GM23338 (cell line): ENCODE results near the gene AKIP1. TPM values are rescaled to one million over a fixed set of nuclear protein-coding genes. Genes with fewer than 3 reads are reported as not detected.

Source experiments
- ATAC-seq: fragments of 200-7000 bp; cut with Tn5 transposase; 3 replicates; pipeline ENCODE4 v1.9.1; 2020
- DNase-seq: peaks from one replicate; pipeline ENCODE4 v3.0.0-alpha.2; 2015; ENCODE audit warnings: low spot score
- H2AFZ ChIP-seq: fragments of 200-600 bp; sonication (generic); 2 replicates; pipeline ENCODE4 v1.8.0; 2016; ENCODE audit warnings: antibody characterized with exemption, mild to moderate bottlenecking, moderate library complexity
- H3F3A ChIP-seq: fragments of 200-600 bp; sonication (generic); replicated peaks from 2 replicates; pipeline ENCODE4 v1.8.0; 2017; ENCODE audit warnings: antibody characterized with exemption, mixed run types, low read depth
- H3K27ac ChIP-seq: fragments of 200-600 bp; sonication (generic); 2 replicates; pipeline ENCODE4 v1.6.1; 2016; ENCODE audit warnings: low read depth
- H3K27me3 ChIP-seq: fragments of 200-600 bp; sonication (generic); 2 replicates; pipeline ENCODE4 v1.8.0; 2016; ENCODE audit warnings: mild to moderate bottlenecking, mixed run types, moderate library complexity; ENCODE audit not compliant: insufficient read depth
- H3K36me3 ChIP-seq: fragments of 200-600 bp; sonication (generic); 2 replicates; pipeline ENCODE4 v1.8.0; 2016; ENCODE audit warnings: mild to moderate bottlenecking; ENCODE audit not compliant: insufficient read depth
- H3K4me1 ChIP-seq: fragments of 200-600 bp; sonication (generic); 2 replicates; pipeline ENCODE4 v1.8.0; 2016; ENCODE audit warnings: mild to moderate bottlenecking, moderate library complexity; ENCODE audit not compliant: insufficient read depth
- H3K4me2 ChIP-seq: fragments of 200-600 bp; sonication (generic); 2 replicates; pipeline ENCODE4 v1.7.1; 2017; ENCODE audit warnings: mixed run types
- H3K4me3 ChIP-seq: fragments of 200-600 bp; sonication (generic); 2 replicates; pipeline ENCODE4 v1.6.1; 2016; ENCODE audit warnings: mixed run types
- H3K79me2 ChIP-seq: fragments of 200-600 bp; sonication (generic); replicated peaks from 2 replicates; pipeline ENCODE4 v1.8.0; 2017; ENCODE audit warnings: mild to moderate bottlenecking; ENCODE audit not compliant: insufficient read depth
- H3K9me2 ChIP-seq: fragments of 200-600 bp; sonication (generic); 2 replicates; pipeline ENCODE4 v1.8.0; 2017; ENCODE audit not compliant: insufficient read depth
- H4K20me1 ChIP-seq: fragments of 200-600 bp; sonication (generic); replicated peaks from 2 replicates; pipeline ENCODE4 v1.8.0; 2017; ENCODE audit warnings: mild to moderate bottlenecking; ENCODE audit not compliant: insufficient read depth
- H3K27ac Mint-ChIP-seq: 2 replicates; pipeline ENCODE4 v1.8.0; 2020; ENCODE audit warnings: inconsistent platforms, mild to moderate bottlenecking, moderate library complexity, mixed read lengths
- H3K27me3 Mint-ChIP-seq: 3 replicates; pipeline ENCODE4 v1.8.0; 2022; ENCODE audit warnings: low read depth, mild to moderate bottlenecking, moderate library complexity, mixed read lengths, inconsistent platforms; ENCODE audit not compliant: insufficient read depth, poor library complexity
- H3K36me3 Mint-ChIP-seq: 3 replicates; pipeline ENCODE4 v1.8.0; 2021; ENCODE audit warnings: low read depth, mild to moderate bottlenecking, inconsistent platforms, moderate library complexity, mixed read lengths
- H3K4me1 Mint-ChIP-seq: 3 replicates; pipeline ENCODE4 v1.8.0; 2020; ENCODE audit warnings: mild to moderate bottlenecking, inconsistent platforms, mixed read lengths
- H3K4me3 Mint-ChIP-seq: 3 replicates; pipeline ENCODE4 v1.8.0; 2021; ENCODE audit warnings: moderate library complexity, mild to moderate bottlenecking, inconsistent platforms, mixed read lengths
- H3K9me3 Mint-ChIP-seq: 3 replicates; pipeline ENCODE4 v1.8.0; 2020; ENCODE audit warnings: moderate library complexity, mild to moderate bottlenecking, inconsistent platforms, mixed read lengths
- CREB1 ChIP-seq: fragments of 250-450 bp; sonication (Bioruptor Pico); IDR thresholded peaks from 2 replicates; pipeline ENCODE4 v1.5.0; 2020; ENCODE audit warnings: low read depth, mild to moderate bottlenecking, moderate library complexity
- CTCF ChIP-seq, 2 experiments: fragments of 200-600 bp in 1 of 2; sonication (generic) in 1 of 2; conservative IDR thresholded peaks; 2 replicates each; pipeline versions ENCODE4 v1.5.1 to v1.6.1; 2016 to 2017; ENCODE audit warnings: antibody characterized with exemption in 2 of 2, low read depth in 2 of 2, mild to moderate bottlenecking in 2 of 2, moderate library complexity in 1 of 2
- ETS1 ChIP-seq: IDR thresholded peaks from 2 replicates; pipeline ENCODE4 v1.6.1; 2016; ENCODE audit warnings: antibody characterized with exemption
- EZH2 ChIP-seq: fragments of 200-600 bp; sonication (generic); IDR thresholded peaks from one replicate; pipeline ENCODE4 v1.8.0; 2017; ENCODE audit warnings: antibody characterized with exemption, mild to moderate bottlenecking, low read depth; ENCODE audit not compliant: unreplicated experiment
- EZH2phosphoT487 ChIP-seq: fragments of 200-600 bp; sonication (generic); IDR thresholded peaks from one replicate; pipeline ENCODE4 v1.8.1; 2018; ENCODE audit warnings: antibody characterized with exemption; ENCODE audit not compliant: unreplicated experiment
- JUNB ChIP-seq: IDR thresholded peaks from one replicate; pipeline ENCODE4 v1.6.1; 2016; ENCODE audit warnings: antibody characterized with exemption; ENCODE audit not compliant: unreplicated experiment
- NANOG ChIP-seq: IDR thresholded peaks from 2 replicates; pipeline ENCODE4 v1.6.1; 2016; ENCODE audit warnings: antibody characterized with exemption, borderline replicate concordance
- POLR2AphosphoS5 ChIP-seq: IDR thresholded peaks from 2 replicates; pipeline ENCODE4 v1.6.1; 2016; ENCODE audit warnings: antibody characterized with exemption, low read depth
- REST ChIP-seq: IDR thresholded peaks from one replicate; pipeline ENCODE4 v1.6.1; 2018; ENCODE audit warnings: antibody characterized with exemption; ENCODE audit not compliant: unreplicated experiment
- STAT1 ChIP-seq: IDR thresholded peaks from one replicate; pipeline ENCODE4 v1.6.1; 2016; ENCODE audit warnings: antibody characterized with exemption; ENCODE audit not compliant: unreplicated experiment
- ZNF114 ChIP-seq: fragments of 250-450 bp; sonication (Bioruptor Pico); IDR thresholded peaks from 2 replicates; pipeline ENCODE4 v1.5.0; 2020; ENCODE audit warnings: mild to moderate bottlenecking, moderate library complexity
- ZNF331 ChIP-seq: fragments of 250-450 bp; sonication (Bioruptor Pico); IDR thresholded peaks from 2 replicates; pipeline ENCODE4 v1.5.0; 2020; ENCODE audit warnings: low read depth, mild to moderate bottlenecking, moderate library complexity
- ZNF462 ChIP-seq: fragments of 250-450 bp; sonication (Bioruptor Pico); IDR thresholded peaks from 2 replicates; pipeline ENCODE4 v1.5.0; 2020; ENCODE audit warnings: mild to moderate bottlenecking, moderate library complexity
- polyA plus RNA-seq: library from polyadenylated mRNA; unstranded; fragments of >200 nt; fragmentation: Nextera tagmentation; extraction: Ambion mirVana; gene quantifications from 2 replicates; pipeline ENCODE4 v1.2.1, GENCODE V29; 2016
- total RNA-seq: library from RNA; depleted of rRNA; stranded (reverse); fragments of >200 nt; shearing (Covaris generic); gene quantifications from 2 replicates; pipeline ENCODE4 v1.2.3, GENCODE V29; 2014

Gene AKIP1
- total and polyA plus RNA-seq, 2 experiments from 2014 or later = 11.1 to 14.0 TPM

GRCh38 chr11:8948886-8949285, 37.9 kb downstream of the AKIP1 start:
- Mint-ChIP-seq H3K4me3 (no peak overlapping the region), H3K27me3 (no peaks in the 10 kb centered on the region), H3K27ac (no peak overlapping the region), H3K4me1 (peaks cover 4% of the 10 kb centered on the region; the same call in 2 of the 3 replicates), H3K36me3 (peaks cover 1% of the 10 kb centered on the region; the same call in 2 of the 3 replicates), H3K9me3 (no peaks in the 10 kb centered on the region)
- no peak for TF ChIP-seq EZH2phosphoT487
- TF ChIP-seq REST = no peak
- no peak for TF ChIP-seq ETS1
- TF ChIP-seq CTCF (conservative IDR thresholded peaks at IDR 0.05; ENCODE audit: low read depth in 2 of 2) = no peak
- no peak for TF ChIP-seq STAT1
- no peak for TF ChIP-seq ZNF462 (CRISPR knock-in tag)
- no peak for TF ChIP-seq ZNF331 (CRISPR knock-in tag)
- no peak for TF ChIP-seq NANOG
- no peak for TF ChIP-seq POLR2AphosphoS5
- no peak for TF ChIP-seq CREB1 (CRISPR knock-in tag)
- no peak for TF ChIP-seq JUNB
- TF ChIP-seq ZNF114 = no peak
- TF ChIP-seq EZH2 = no peak
- no peak overlapping the region for H3K4me2 ChIP-seq
- H3K36me3 ChIP-seq = peaks cover 3% of the 10 kb centered on the region
- DNase-seq = no peak
- no peaks in the 10 kb centered on the region for H3F3A ChIP-seq
- H3K4me3 ChIP-seq = no peak overlapping the region
- no peaks in the 10 kb centered on the region for H3K9me2 ChIP-seq
- H3K27ac ChIP-seq = no peak overlapping the region
- 0 out of 2 replicates have a peak, but pooled peaks cover 3% of the 10 kb centered on the region for H4K20me1 ChIP-seq
- H3K79me2 ChIP-seq = no peaks in the 10 kb centered on the region
- ATAC-seq = peak; percentile 26; the same call in 2 of the 3 replicates
- H2AFZ ChIP-seq = no peak overlapping the region
- H3K4me1 ChIP-seq = no peaks in the 10 kb centered on the region
- no peaks in the 10 kb centered on the region for H3K27me3 ChIP-seq
